Colon (tissue), 2 donors: ENCODE measurements around the gene DPH7.
"Not testable (repeated sequence)": the region's sequence is repeated elsewhere in the genome, so short reads cannot be mapped to it uniquely, and the experiment has no call there.

Source experiments
- FAIRE-seq: peaks from 2 replicates; lab custom pipeline; 2012; peaks lifted over from hg19 to GRCh38; lab: Jason Lieb, UNC
- donor health status: control.
- donor health status: control.

The DPH7 gene

GRCh38 chr9:137578518-137579258, at the start of gene DPH7:
DPH7 (minus strand) TSS chr9:137578925; CDS start chr9:137578777, 148 bp downstream.
- no peak for FAIRE-seq

- FAIRE-seq = not testable (repeated sequence)
Observed at GRCh38 chr9:137627406-137627805, 48.7 kb upstream of the DPH7 start.

GRCh38 chr9:137626464-137626863, 47.7 kb upstream of the DPH7 start:
- FAIRE-seq = no peak

GRCh38 chr9:137622211-137622610, 43.5 kb upstream of the DPH7 start:
- FAIRE-seq = not testable (repeated sequence)

- FAIRE-seq = no peak
Observed at GRCh38 chr9:137621131-137621757, 42.5 kb upstream of the DPH7 start.

- FAIRE-seq = no peak
Observed at GRCh38 chr9:137620581-137620980, 41.9 kb upstream of the DPH7 start.

GRCh38 chr9:137620048-137620405, 41.3 kb upstream of the DPH7 start:
- FAIRE-seq = no peak

GRCh38 chr9:137619240-137620047, 40.7 kb upstream of the DPH7 start:
- FAIRE-seq = no peak

GRCh38 chr9:137618105-137619067, 39.7 kb upstream of the DPH7 start, which contains the start of gene EHMT1:
EHMT1 (plus strand) TSS chr9:137619005; CDS start chr9:137619029, 24 bp downstream.
- no peak for FAIRE-seq

GRCh38 chr9:137615387-137615871, 36.7 kb upstream of the DPH7 start:
- FAIRE-seq = no peak

GRCh38 chr9:137614631-137615386, 36.1 kb upstream of the DPH7 start:
- FAIRE-seq = no peak

- no peak for FAIRE-seq
Observed at GRCh38 chr9:137613738-137614523, 35.2 kb upstream of the DPH7 start.

- FAIRE-seq = no peak
Observed at GRCh38 chr9:137613259-137613658, 34.5 kb upstream of the DPH7 start.

- FAIRE-seq = no peak
Observed at GRCh38 chr9:137612741-137613142, 34.0 kb upstream of the DPH7 start.

GRCh38 chr9:137611623-137612609, 33.2 kb upstream of the DPH7 start:
- FAIRE-seq = no peak

GRCh38 chr9:137610944-137611343, 32.2 kb upstream of the DPH7 start:
- FAIRE-seq = no peak

- FAIRE-seq = no peak
Observed at GRCh38 chr9:137607141-137607857, 28.6 kb upstream of the DPH7 start.

- no peak for FAIRE-seq
Observed at GRCh38 chr9:137606734-137607138, 28.0 kb upstream of the DPH7 start.
